Stimulated activated CD8-positive, alpha-beta memory T cell treated with anti-CD3 and anti-CD28 coated beads, Interleukin-4, amount 100 ng/mL, for 4 hours (primary cell): Measurements from ENCODE around the gene SPSB1.

ENCODE experiments used
- DNase-seq, 2 donors: peaks; one replicate each; pipeline ENCODE4 v3.0.0-alpha.2; 2020; ENCODE audit warnings: low read depth in 2 of 2, low spot score in 1 of 2

The SPSB1 gene

GRCh38 chr1:9340864-9341263 is 48.2 kb downstream of the SPSB1 start:
- no peak for DNase-seq

DNA sequence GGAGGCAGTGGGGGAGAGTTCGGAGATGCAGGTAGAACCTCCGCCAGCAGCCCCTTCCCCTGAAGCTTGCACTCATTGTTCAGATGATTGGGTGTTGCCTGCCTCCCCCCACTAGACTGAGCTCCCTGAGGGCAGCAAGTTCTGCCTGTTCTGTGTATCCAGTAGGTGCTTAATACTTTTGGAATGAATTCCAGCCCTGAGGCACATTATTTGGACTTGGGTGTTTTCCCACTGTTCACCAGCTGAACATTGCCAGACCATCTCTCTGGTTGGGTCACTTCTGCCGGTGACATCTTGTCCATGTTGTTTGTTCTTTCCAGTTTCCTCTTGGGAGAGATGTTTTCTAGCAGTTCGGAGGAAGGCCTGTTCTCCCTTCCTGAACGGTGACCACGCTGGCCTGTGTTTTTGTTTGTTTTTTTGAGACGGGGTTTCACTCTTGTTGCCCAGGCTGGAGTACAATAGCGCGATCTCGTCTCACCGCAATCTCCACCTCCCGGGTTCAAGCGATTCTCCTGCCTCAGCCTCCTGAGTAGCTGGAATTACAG is 48.7 kb downstream of the SPSB1 start:
- DNase-seq, result no peak

- no peak for DNase-seq
Measured at GRCh38 chr1:9343269-9343668, 50.6 kb downstream of the SPSB1 start.

GRCh38 chr1:9344426-9345200 is 51.9 kb downstream of the SPSB1 start:
- no peak for DNase-seq

DNA sequence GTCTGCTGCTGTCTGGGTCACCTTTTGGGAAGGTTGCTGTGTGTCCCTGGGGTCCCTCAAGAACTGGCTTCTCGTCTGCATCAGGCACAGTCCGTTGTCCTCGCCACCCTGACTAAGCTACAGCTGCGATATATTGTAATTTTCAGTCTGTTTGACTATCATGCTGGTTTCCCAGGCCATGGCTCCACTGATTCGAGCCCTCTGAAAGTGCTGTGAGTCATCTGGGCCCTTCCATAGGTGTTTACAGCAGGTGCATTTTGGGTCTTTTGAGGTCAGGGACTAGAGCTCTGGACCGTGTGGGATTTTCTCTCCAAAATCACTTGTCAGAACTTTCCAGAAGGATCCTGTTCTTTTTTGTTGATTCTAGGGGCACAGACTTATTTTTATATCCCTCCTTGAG is 52.8 kb downstream of the SPSB1 start:
- DNase-seq, result no peak

DNA sequence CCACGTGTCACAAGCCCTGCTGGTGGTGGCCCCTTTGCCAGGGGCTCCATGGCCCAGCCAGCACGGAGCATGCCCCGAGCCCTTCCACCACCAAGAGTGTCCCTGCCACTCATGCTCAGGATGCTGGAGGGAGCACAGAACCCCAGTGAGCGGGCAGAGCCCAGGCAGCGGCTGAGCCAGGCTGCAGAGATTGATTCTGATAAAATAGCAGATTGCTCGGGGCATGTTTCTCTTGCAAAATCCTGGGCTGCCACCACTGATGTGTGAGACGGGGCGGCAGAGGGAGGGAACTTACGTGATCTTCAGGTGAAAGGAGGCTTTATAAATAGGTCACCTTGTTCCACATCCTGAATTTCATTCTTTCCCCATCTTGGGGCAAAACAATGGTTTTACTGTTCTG is 53.2 kb downstream of the SPSB1 start:
- no peak for DNase-seq

- no peak for DNase-seq
Measured at GRCh38 chr1:9346566-9346965, 53.9 kb downstream of the SPSB1 start.

GRCh38 chr1:9347095-9347850 is 54.6 kb downstream of the SPSB1 start:
- DNase-seq, result no peak

DNA sequence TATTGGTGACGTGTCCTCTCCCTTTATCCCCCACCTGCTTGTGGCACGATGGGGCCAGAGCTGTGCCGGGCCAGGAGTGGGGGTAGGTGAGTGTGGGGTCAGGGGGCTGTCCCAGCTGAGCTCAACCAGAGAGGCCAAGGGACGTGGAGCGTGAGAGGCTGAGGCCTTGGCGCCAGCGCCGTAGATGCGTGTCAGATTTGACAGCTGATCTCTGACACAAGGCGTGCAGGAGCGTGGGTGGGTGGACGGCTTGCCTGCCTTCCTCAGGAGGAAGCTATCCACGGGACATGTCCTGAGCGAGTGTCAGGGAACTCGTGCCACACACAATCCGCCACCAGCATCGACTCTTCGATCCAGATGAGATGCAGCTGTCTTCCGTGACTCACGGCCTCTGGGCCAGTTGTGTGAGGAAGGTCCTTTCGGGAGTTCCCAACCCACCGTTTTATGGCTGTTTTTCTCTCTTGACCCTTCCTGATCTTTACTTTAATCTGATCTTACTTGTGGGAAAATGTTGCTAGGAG is 56.7 kb downstream of the SPSB1 start:
- no peak for DNase-seq

- DNase-seq, result no peak
Measured at GRCh38 chr1:9350013-9350908, 57.6 kb downstream of the SPSB1 start.

DNA sequence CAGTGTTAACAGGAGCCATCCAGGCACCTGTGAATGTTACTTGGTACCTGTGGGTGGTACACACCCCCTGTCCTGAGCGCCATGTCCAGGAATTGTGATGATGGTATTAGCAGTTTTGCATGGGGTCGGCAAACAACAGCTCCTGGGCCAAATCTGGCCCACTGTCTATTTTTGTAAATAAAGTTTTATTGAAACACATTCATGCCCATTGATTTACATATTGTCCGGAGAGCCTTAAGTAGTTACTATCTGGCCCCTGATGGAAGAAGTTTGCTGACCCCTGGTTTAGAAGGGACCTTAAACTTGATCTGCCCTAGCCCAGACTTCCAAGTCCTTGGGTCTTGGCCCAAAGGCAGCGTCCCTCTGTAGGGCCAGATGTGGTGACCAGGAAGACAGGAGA is 58.3 kb downstream of the SPSB1 start:
- no peak for DNase-seq

GRCh38 chr1:9351654-9352271 is 59.1 kb downstream of the SPSB1 start:
- no peak for DNase-seq

GRCh38 chr1:9352377-9353134 is 59.9 kb downstream of the SPSB1 start:
- DNase-seq, result no peak

DNA sequence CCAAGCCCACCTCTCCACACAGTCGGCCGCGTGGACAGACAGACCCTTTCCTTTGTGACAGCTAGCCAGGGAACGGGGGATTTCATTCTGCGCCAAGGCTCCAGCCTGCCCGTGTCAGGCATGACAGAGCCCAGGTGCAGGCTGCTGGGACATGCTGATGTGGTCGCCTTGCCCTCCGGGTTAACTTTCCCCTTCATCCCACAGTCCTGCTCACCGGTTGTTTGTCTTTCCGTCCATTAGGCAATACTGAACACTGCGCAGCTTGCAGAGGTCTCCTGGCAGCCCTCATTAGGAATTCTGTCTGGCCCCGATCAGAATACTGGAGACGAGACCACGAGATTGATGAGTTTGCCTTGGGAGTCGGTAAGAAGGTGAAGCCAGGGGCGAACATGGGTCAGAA is 62.8 kb downstream of the SPSB1 start:
- DNase-seq, result no peak

GRCh38 chr1:9356021-9356420 is 63.3 kb downstream of the SPSB1 start:
- DNase-seq, result no peak

DNA sequence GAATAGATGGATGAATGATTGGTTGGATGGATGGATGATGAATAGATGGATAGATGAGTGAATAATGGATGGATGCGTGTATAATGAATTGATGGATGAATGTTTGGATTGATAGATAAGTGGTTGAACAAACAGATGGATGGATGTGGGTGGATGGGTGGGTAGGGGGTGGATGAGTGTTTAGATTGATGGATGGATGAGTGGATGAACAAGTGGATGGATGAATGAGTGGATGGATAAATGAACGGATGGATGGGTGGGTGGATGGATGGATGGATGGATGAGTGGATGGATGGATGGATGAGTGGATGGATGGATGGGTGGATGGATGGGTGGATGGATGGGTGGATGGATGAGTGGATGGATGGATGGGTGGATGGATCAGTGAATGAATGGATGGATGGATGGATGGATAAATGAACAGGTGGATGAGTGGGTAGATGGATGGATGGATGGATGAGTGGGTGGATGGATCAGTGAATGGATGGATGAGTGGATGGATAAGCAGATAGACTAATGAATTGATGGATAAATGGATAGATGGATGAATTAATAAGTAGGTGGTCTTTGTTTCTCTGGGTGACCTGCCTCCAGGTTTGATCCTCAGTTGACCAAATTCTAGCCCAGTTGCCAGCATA is 64.3 kb downstream of the SPSB1 start:
- DNase-seq, result no peak

DNA sequence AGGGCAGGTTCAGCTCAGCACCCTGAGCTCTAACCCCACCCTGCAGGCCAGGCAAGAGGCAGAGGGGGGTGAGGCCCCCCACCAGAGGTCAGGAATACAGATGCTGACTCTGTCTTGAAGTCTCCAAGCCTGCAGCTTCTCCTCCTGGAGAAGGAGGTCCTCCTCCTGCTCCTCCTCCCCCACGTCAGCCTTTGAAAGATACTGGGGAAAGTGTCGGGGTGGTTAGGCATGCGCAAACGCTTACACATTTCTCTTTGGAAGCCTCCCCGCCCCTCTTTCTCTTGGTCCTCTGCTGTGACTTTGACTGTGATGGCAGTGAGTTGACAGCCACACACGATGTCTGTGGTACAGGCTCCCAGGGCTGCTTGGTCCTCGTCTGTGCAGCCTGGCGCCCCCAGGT is 65.3 kb downstream of the SPSB1 start:
- no peak for DNase-seq

DNA sequence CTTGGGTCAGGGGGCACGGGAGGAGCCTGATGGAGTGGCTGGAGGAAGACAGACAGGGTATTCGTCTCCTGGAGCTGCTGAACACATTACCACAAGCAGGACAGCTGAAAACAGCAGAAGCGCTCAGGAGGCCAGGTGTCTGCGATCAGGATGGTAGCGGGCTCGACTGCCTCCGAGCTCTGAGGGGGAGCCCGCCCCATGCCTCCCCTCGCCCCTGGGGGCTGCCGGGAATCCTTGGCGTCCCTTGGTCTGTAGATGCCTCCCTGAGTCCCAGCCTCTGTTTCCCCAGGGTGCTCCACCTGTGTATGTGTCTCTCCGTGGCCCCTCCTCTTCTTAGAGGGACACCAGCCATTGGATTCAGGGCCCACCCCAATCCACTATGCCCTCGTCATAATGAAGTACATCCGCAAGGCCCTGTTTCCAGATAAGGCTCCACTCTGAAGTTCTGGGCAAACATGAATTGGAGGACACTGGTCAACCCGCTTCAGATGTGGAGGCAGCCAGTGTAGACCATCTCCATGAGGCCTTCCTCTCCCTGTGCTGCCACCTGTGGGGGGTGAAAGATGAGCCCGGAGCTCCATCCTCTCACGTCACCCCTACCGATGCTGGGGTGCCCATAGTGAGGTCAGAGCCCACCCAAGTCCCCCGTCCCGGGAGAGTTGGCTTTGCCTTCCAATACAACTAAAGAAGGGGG is 67.8 kb downstream of the SPSB1 start:
- no peak for DNase-seq
